Measurements from ENCODE around the gene AP2S1. TPM values are rescaled to one million over a fixed set of nuclear protein-coding genes. Genes with fewer than 3 reads are reported as not detected.
A peak's percentile ranks its signal among the peaks of the same experiment; 100 is the strongest.

AP2S1 gene
- total and polyA plus RNA-seq, 12 donors = 68.7 to 192 (median 80.7) TPM

DNA sequence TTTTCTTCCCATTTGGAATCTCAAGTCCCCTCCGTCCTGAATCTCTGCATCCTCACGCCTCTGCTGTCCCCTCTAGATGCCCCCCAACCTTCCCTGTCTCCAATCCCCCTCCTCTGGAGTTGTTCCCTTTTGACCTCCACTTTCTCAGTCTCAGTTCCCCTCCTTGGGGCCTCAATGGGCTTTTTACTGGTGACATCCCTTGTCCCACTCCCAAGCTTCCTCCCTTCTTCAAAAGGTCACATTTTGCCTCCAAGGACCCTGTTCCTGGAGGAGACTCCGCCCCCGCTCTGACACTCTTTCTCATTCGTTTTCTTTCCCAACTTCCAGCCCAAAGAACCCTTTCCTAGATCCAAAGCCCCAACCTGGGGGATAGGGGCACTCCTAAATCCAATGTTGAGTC, 1.0 kb downstream of the AP2S1 start:
- Histone ChIP-seq H3K27me3 (no peaks in the 10 kb centered on the region), H3K4me3 (peak overlapping the region; percentile 57 to 96 (median 82)), H3K36me3 (peaks cover 0 to 25% (median under 1%) of the 10 kb centered on the region in 9 donors), H3K27ac (peak overlapping the region in 7 of 10 donors; percentile 87 to 93 (median 90)), H3K9me3 (no peaks in the 10 kb centered on the region), H3K4me1 (peaks cover 6 to 35% (median 16%) of the 10 kb centered on the region in 9 donors)
- 38 to 44% methylated on average over 5 of the region's 5 CpGs for WGBS, 2 donors
- ATAC-seq = no peak
- DNase-seq = no peak
- intact Hi-C loops (cut with DNase I) = loop anchor here in 6 of 10 donors (5.0 to 10.0 kb wide), 3 partner anchors 255 to 265 kb away; partner anchors contain the start of gene ZC3H4 (in 5 of the 6)
- TF ChIP-seq, protein P1, sequence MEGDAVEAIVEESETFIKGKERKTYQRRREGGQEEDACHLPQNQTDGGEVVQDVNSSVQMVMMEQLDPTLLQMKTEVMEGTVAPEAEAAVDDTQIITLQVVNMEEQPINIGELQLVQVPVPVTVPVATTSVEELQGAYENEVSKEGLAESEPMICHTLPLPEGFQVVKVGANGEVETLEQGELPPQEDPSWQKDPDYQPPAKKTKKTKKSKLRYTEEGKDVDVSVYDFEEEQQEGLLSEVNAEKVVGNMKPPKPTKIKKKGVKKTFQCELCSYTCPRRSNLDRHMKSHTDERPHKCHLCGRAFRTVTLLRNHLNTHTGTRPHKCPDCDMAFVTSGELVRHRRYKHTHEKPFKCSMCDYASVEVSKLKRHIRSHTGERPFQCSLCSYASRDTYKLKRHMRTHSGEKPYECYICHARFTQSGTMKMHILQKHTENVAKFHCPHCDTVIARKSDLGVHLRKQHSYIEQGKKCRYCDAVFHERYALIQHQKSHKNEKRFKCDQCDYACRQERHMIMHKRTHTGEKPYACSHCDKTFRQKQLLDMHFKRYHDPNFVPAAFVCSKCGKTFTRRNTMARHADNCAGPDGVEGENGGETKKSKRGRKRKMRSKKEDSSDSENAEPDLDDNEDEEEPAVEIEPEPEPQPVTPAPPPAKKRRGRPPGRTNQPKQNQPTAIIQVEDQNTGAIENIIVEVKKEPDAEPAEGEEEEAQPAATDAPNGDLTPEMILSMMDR (IDR thresholded peaks at IDR 0.05) = no peak

- TF ChIP-seq, protein P1 (IDR thresholded peaks at IDR 0.05) = no peak
- H3K9me3 ChIP-seq = no peaks in the 10 kb centered on the region
- WGBS, 2 donors = 87 to 92% methylated on average over 2 of the region's 2 CpGs
- ATAC-seq = no peak
- intact Hi-C loops (cut with DNase I) = no loop called here
- peaks cover 6 to 35% (median 16%) of the 10 kb centered on the region in 9 donors for H3K4me1 ChIP-seq
- no peaks in the 10 kb centered on the region for H3K27me3 ChIP-seq
- no peak for DNase-seq
- H3K4me3 ChIP-seq = peak overlapping the region in 1 of 10 donors; percentile 90
- H3K27ac ChIP-seq = peak overlapping the region in 3 of 10 donors; percentile 25 to 93 (median 92)
- H3K36me3 ChIP-seq = peaks cover 0 to 38% (median 13%) of the 10 kb centered on the region in 9 donors
Measured at GRCh38 chr19:46848389-46848788, 2.3 kb downstream of the AP2S1 start.

GRCh38 chr19:46847528-46847927, 3.1 kb downstream of the AP2S1 start:
- Histone ChIP-seq H3K27ac (no peak overlapping the region), H3K27me3 (no peaks in the 10 kb centered on the region), H3K4me3 (no peak overlapping the region), H3K4me1 (peaks cover 6 to 35% (median 16%) of the 10 kb centered on the region in 9 donors), H3K36me3 (peaks cover 0 to 46% (median 20%) of the 10 kb centered on the region in 9 donors), H3K9me3 (no peaks in the 10 kb centered on the region)
- DNase-seq (no peak), ATAC-seq (no peak)
- TF ChIP-seq, protein P1 (IDR thresholded peaks at IDR 0.05) = no peak
- WGBS, 2 donors = 66 to 83% methylated on average over 11 of the region's 11 CpGs
- intact Hi-C loops (cut with DNase I) = no loop called here

DNA sequence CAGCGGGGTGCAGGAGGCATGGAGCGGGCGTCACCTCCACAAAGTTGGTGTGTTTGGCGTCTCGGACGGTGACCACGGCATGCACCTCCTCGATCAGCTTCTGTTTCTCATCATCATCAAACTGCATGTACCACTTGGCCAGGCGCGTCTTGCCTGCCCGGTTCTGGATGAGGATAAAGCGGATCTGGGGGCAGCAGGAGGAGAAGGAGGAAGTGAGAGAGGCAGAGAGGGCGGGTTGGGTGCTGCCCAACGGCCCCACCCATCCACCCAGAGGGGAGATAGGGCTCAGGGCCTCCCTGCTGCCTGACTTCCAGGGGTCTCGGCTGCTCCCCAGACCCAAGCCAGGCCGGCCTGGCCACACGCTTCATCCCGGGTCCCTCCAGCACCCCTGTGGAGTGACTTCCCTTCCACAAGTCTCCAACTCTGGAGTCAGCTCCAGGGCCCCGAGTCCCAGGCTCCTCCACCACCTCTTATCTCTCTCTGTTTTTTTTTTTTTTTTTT, 4.6 kb downstream of the AP2S1 start:
- WGBS, 2 donors = 81 to 89% methylated on average over 19 of the region's 19 CpGs
- DNase-seq (peak in 1 of 2 donors; percentile 23), ATAC-seq (no peak)
- peaks cover 0 to 61% (median 22%) of the 10 kb centered on the region in 9 donors for H3K36me3 ChIP-seq
- intact Hi-C loops (cut with DNase I) = no loop called here
- peaks cover 7 to 41% (median 27%) of the 10 kb centered on the region in 9 donors for H3K4me1 ChIP-seq
- no peaks in the 10 kb centered on the region for H3K27me3 ChIP-seq
- TF ChIP-seq, protein P1 (IDR thresholded peaks at IDR 0.05) = no peak
- H3K27ac ChIP-seq = no peak overlapping the region
- no peaks in the 10 kb centered on the region for H3K9me3 ChIP-seq
- H3K4me3 ChIP-seq = no peak overlapping the region

All from heart right ventricle (tissue), 16 donors.